GM18858 (cell line): ENCODE measurements around the gene LEAP2.
"Not testable (repeated sequence)": the region's sequence is repeated elsewhere in the genome, so short reads cannot be mapped to it uniquely, and the experiment has no call there.

Experiments used
- ATAC-seq: cut with Tn5 transposase; IDR thresholded peaks from one replicate; pipeline ENCODE4 v1.9.1; 2021; ENCODE audit not compliant: unreplicated experiment

Gene LEAP2

DNA sequence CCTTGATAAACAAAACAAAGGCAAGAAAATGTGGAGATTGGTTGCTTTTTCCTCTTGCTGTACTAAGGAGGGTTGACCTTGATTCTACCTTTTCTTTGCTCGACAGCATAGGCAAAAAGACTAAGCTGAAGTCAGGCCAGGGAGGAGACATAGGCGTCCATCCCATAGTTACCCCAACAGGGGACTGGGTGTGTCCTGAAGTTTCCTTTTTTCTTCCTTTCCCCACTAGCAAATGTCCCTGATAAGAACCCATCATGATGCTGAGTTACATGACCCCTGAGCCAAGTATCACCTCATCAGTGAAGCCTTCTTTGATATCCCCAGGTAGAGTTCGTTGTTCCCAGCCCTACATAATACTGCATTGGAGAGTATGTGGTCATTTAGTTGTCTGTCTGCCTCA, 33.2 kb upstream of the LEAP2 start:
- ATAC-seq: no peak

DNA sequence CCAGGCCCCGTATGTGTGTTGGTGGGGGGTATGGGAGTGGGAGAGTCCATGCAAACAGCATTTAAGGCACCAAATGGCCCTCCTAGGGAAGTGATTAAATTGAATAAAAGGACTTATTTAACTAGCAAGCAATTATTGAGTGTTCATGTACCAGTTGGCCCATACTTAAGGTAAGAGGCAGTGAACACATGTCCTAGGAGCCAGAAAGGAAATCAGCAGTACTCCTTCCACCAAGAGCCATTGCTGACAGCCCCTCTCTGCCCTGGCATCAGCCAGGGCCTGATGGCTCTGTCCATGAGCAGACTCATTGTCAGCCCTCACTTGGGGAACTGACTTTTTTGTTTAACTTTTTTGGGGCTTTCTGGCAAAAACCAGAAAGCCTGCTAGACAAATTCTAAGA, 32.6 kb upstream of the LEAP2 start:
- no peak for ATAC-seq

DNA sequence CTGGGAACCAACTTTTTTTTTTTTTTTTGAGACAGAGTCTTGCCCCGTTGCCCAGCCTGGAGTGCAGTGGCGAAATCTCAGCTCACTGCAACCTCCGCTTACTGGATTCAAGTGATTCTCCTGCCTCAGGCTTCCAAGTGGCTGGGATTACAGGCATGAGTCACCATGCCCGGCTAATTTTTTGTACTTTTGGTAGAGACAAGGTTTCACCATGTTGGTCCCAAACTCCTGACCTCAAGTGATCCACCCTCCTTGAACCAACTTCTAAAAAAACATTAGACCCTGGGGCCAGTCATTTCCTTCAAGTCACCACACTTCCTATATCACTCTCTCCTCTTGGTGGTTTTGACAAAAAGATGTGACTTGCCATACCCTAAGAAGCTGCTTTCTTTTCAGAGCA, 32.2 kb upstream of the LEAP2 start:
- ATAC-seq: no peak

DNA sequence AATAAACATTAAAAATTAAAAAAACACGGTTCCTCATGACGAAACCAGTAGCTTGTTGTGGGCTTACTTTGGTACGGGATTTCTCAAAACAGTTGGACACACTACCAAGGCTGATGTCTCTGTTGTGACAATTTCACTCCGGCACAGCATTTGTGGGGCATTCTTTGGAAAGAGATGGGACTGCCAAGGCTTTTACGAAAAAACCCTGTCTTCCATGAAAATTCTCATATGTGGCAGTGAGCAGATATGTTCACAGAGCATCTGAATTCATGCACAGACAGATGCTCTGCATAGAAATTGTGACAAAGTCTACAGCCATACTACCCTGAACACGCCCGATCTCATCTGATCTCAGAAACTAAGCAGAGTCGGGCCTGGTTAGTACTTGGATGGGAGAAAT, 25.2 kb upstream of the LEAP2 start:
- no peak for ATAC-seq

DNA sequence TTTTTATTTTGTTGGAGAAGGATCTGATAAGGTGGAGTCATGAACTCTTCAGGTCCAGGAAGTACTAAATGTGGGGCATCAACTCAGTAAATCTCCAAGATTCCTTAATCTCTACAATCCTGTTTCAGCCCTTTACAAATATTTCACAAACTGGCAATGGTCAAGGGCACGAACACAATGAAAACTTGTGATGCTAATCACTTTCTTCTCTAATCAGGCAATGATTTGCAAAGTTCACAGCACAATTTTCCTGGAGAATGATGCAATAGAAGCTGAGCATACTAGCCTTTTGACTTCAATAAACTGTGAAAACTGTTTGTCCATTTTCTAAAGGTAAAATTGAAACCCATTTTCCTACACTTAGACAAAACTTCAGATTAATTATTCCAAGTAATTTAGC, 24.1 kb upstream of the LEAP2 start:
- ATAC-seq: no peak

DNA sequence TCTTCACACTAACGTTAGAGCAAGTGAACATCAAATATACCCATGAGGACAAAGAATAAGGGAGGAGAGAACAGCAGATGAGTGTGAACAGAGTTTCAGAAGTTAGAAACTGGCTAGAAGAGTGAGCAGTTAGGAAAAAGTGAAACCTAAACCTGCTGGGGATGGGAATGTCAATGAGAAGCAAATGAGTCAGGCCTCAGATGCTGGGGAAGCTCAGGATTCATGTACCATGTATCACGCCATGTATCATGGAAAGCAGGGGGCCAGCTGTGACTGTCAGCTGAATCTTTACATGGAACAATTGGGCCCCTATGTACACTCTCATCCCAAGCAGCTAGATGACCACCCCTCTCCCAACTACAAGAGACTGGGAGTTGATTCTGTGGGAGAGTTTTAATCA, 23.4 kb upstream of the LEAP2 start:
- no peak for ATAC-seq

DNA sequence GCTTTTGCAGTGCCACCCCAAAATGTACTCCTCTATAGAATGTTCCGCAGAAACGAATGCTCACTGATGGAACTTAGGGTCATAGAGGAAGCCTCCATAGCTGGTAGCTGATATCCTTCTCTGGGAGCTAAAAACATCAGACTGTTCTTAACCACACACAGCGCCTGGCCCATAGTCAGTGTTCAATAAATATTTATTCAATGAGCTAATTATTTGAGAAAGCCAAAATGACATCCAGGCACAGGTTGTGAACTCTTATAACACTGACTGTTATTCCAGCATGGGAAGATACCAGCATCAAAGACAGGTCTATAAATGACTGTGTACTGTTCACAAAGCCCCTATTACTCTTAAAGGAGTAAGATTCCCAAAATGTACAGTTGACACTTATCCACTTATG, 20.1 kb upstream of the LEAP2 start:
- ATAC-seq: no peak

DNA sequence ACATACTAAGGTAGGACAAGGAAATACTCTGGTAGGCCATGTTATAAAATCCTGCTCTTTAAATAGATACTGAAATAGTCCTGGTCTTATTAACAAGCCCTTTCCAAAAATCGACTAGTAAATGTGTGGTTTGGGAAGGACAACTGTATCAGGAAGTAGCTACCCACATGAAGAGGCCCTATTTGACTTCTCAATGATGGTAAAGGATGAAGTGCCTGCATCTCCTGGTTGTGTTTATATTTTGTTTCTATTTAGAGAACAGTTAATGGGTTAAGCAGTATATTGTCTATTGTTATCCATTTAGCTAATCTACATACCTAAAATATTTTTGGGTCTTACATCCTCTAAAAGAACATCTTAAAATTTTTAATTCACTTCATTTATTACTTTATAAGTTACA, 19.7 kb upstream of the LEAP2 start:
- no peak for ATAC-seq

DNA sequence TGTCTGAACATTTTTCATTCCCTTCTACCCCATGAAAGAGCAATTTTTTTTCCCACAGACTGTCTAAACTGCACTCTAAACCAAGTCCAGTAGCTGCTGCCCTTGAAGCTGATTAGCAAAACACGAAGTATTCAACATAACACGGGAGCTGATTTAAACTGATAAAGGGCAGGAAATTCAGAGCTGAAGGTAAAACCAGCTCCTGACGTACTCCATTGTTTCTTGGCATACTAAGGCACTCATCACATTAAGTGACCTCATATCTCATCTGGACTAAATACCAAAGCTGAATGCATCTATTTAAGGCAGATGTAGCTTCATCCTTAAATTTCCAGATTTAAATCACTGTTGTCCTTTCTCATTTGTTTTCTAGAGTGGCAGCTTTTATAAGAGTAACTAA, 19.2 kb upstream of the LEAP2 start:
- ATAC-seq: no peak

DNA sequence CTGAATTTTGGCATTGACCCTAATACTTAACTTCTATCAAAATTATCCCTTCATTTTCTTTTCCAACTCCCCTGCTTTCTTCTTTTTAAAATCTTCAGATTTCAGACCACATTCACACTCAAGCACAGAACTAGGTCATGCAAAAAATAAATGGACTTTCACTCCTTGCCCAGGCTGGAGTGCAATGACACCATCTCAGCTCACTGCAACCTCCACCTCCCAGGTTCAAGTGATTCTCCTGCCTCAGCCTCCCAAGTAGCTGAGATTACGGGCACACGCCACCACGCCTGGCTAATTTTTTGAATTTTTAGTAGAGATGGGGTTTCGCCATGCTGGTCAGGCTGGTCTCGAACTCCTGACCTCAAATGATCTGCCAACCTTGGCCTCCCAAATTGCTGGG, 18.5 kb upstream of the LEAP2 start:
- not testable (repeated sequence) for ATAC-seq

DNA sequence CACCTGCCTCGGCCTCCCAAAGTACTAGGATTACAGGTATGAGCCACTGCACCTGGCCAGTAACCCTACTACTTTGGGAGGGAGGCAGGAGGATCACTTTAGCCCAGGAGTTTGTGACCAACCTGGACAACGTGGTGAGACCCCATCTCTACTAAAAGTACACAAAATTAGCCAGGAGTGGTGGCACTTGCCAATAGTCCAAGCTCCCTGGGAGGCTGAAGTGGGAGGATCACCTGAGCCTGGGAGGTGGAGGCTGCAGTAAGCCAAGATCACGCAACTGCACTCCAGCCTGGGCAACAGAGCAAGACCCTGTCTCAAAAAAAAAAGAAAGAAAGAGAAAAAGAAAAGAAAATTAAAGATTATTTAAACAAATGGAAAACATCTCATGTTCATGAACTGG, 17.5 kb upstream of the LEAP2 start:
- ATAC-seq: no peak

DNA sequence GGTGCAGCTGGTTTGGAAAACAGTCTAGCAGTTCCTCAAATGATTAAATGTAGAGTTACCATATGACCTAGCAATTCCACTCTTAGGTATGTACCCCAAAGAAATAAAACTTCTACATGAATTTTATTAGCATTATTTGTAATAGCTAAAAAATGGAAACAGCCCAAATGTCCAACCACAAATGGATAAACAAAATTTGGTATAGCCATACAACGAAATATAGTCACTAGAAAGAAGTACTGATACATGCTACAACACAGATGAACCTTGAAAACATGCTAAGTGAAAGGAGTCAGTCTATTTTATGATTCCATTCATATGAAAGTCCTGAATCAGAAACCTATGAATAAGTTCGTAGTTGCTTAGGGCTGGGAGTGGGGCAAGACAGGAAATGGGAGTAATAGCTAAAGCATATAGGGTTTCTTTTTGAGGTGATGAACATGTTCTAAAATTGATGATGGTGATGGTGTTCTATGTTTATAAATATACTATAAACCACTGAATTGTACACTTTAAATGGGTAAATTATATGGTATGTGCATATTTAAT, 13.5 kb upstream of the LEAP2 start:
- ATAC-seq: no peak

DNA sequence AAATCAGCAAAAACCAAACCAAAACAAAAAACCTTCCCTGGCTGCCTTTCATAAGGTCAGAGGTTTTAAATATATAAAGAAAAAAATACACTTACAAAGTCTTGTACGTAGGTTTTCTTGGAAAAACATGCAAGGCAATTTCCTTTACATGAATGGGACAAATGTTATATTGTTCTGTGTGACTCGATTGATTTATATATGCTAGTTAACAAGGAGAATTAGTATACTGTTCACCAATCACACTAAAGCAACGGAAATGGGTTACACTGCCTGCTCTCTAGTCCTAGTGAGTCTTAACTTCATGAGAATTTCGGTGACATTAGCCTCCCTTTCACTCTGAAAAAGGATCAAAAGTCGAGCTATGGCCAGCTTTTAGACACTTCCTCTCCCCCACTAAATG, 12.7 kb upstream of the LEAP2 start:
- ATAC-seq: no peak

DNA sequence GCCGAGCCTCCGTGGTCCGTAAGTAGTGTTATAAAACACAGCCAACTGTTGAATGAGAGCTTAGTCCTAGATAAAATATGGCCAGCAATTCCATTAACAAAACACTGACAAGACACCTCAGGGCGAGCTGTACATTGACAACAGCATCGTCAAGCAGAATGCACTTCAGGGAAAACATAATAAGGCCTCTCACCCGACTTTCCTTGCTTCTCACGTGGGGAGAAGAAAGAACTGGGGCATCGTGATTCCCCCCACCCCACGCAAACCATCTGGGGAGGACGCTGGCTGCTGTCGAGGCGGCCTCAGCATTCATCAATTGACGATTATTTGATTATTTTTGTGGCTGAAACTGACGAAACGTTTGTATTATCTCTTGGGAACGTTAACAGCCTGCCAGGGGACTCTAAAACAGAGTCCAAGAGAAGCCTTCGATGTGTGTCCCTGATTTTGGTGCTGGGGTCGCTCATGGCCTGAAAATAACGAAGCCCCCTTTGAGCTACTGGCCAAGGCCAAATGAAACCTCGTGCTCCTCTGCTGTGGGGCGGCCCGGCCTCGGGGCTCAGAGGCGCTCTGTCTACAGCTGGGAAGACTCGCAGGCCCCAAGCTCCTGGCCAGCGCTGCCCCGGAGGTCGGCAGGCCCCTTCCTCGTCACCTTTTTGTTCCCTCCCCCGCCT, 7.7 kb upstream of the LEAP2 start:
- ATAC-seq: no peak

DNA sequence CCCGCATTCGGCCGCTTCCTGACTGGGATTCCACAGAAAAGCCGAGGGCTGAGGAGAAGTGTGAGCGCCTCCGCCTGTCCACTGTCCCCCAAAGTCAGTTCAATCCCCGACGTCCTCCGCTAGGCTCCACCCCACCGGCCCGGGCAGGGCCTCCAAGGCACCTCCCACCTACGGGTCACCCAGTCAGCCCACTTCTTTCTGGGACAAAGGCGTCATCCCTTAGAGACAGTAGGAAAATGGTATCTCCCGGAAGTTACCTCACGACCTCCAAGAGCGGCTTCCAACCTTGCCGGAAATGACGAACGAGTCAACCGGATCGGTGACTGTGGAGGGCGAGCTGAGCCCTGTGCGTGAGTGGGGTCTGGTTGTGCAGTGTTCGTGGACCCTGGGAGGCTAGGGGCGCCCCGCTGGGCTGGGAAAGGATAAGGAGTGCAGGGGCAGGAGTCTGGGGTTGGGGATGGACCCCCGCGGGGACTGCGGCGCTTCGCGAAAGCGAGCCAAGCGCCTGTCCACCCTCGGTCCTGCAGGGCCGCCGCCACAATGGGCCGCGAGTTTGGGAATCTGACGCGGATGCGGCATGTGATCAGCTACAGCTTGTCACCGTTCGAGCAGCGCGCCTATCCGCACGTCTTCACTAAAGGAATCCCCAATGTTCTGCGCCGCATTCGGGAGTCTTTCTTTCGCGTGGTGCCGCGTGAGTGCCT, 7.0 kb upstream of the LEAP2 start, which contains the start of the genes GDF9 and UQCRQ:
Gene GDF9, minus strand, starts transcription at position 128 of the 704 bp plus-strand sequence. CDS start 1,936 bp downstream, outside the sequence.
Gene UQCRQ, plus strand, starts transcription at position 301 of the 704 bp plus-strand sequence. Its CDS starts 240 bp downstream, at position 541.
- peak; percentile 97 for ATAC-seq

DNA sequence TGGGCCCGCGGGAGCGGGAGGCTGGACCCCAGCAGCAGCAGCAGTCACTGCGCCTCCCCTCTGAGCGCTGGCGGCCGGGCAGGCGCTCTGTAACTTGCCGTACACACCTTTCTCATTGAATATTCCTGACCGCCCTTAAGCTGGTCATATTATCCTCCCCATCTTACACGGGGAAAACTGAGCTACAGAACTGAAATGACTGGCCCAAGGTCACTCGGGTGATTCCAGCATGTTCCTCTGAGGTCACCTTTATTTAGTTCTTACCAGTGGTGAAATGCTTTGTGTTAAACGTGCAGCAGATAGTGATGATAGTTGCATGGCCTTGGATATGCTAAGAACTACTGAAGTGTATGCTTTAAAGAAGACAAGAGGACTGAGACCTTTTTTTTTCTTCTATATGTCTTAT, 6.4 kb upstream of the LEAP2 start:
- peak; percentile 6 for ATAC-seq

DNA sequence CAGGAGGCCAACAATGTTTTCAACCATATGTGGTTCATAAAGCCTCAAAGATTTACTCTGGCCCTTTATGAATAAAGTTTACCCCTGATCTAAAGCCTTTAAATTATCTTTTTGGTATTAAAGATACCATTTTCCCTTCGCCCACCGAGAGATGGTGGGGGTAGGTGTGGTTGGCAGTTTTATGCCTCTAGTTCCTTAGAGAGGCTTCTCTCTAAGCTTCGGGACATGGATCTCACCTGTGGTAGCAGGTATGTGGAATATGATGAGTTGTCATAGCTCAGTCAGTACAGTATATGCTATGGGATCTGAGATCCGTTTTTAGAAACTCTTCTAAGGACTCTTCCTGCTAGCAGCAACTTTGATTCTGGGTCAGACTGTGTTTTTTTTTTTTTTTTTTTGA, 4.7 kb upstream of the LEAP2 start:
- ATAC-seq: no peak

DNA sequence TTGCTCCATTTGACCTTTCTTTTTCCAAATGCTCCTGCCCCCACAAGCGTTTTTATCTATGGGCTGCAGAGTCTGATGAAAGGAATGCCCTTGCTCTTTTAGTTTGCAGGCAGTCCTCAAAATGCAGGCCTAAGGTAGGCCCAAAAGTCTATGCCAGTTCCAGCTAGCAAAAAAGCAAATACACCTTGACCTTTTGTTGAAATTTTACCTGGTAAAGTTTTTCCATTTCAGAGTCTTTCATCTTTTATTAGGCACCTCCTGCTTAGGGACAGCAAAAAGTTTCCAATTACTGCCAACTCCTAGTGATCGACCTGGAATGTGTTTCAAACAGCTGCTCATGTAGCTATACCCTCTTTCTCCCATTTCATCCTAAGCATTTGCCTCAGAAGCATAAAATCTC, 2.7 kb upstream of the LEAP2 start:
- no peak for ATAC-seq

DNA sequence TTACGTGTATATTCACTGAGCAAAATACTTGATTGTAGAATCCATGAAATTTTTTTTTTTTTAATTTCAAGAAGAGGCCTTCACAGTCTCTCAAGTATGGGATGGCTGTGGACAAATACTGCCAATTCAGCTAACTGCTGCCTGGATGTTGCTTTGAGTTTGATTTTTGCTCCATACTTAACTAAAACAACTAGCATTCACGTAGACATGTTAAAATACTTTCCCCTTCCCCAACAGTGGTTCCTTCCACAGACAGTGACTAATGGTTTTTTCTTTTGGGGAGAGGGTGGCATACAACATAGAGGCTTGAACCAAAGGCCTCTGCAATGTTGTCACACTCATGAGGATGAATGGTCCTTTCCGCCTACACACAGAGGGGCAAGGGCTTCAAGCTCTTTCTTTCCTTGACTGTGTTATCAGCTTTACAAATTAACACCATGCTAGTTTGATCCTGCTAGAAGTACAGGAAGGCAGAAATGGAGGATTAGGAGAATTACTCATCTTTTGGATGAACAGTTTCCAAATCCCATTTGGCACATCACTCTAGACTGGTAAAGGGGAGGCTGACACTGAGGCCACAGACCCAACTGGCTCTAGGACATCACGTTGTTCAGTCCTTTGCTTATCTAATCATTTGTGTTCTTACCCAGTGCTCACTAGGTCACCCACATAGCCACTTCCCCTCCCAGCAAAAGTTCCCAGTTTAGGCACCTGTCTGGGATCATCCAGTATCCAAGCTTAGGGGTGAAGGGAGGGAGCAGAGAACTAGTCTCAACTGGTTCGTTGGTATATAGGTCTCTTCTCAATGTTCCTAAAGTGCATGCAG, 1.8 kb upstream of the LEAP2 start:
- ATAC-seq: no peak

DNA sequence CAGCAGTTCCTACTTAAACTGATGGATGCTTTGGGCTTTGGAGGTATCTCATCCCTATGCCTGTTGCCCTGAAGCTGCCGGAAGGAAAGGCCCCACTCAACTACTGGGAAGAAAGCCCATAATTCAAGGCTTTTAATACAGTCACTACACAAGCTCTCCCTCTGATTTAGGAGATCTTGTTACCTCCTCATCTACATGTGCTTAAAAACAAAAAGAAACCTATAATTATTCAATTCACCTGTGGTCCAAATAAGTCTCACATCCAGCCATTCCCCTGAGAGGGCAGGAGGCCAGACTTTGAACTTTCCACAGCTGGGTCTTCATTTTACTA, 715 bp upstream of the LEAP2 start:
- no peak for ATAC-seq

DNA sequence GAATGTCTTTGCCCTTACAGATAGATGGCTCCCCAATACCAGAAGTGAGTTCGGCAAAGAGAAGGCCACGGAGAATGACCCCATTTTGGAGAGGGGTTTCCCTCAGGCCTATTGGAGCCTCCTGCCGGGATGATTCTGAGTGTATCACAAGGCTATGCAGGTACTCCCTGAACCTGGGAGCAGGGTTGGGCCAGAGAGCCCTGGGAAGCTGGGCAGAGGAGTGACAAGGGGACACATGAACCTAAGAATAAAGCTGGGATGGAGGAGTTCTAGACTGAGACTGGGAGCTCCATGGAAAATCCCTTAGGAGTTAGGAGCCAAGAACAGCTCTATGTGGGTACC, 433 bp downstream of the LEAP2 start:
- no peak for ATAC-seq
